ENCODE results near the gene SMIM36. TPM values are rescaled to one million over a fixed set of nuclear protein-coding genes. Genes with fewer than 3 reads are reported as not detected.

Gene SMIM36
- total and polyA plus RNA-seq, 12 donors: not detected

GRCh38 chr17:55416470-55417052, 94.7 kb downstream of the SMIM36 start:
- ATAC-seq (peak in 2 of 8 donors; percentile 13 to 31), DNase-seq (no peak)
- H3K27ac ChIP-seq: peak overlapping the region; percentile 17 to 82 (median 72)
- no peaks in the 10 kb centered on the region for H3K9me3 ChIP-seq
- no peak for TF ChIP-seq CTCF (IDR thresholded peaks at IDR 0.05)
- H3K4me1 ChIP-seq: peaks cover 4 to 51% (median 37%) of the 10 kb centered on the region in 9 donors
- WGBS, 2 donors: 46 to 50% methylated on average over 4 of the region's 4 CpGs
- peaks cover 0 to 27% (median 4%) of the 10 kb centered on the region in 9 donors for H3K36me3 ChIP-seq
- H3K27me3 ChIP-seq: no peaks in the 10 kb centered on the region
- H3K4me3 ChIP-seq: no peak overlapping the region
- intact Hi-C loops (cut with DNase I): loop anchor here in 4 of 10 donors (5.0 to 10.0 kb wide), 3 partner anchors 96 to 338 kb away; partner anchors contain the start of genes SMIM36 (in 3 of the 4) and PCTP (in 1 of the 4)

DNA sequence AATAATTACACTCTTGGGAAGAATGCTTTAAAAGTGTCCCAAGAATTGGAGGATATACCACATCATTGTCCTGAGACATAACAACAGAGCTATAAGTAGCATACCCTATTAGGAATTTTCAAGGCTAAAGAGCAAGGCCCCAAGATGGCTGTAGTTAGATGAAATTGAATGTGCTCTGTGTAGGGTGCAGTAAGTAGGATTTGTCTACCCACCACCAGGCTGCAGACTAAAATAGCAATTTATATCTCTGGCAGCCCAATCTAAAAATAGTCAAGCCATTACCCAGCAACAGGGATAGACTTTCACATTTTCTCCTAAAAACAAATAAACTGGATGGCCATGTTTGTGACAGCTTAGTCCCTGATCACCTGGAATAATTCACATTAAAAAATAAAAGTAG, 95.3 kb downstream of the SMIM36 start:
- peak overlapping the region; percentile 17 to 82 (median 72) for H3K27ac ChIP-seq
- no peaks in the 10 kb centered on the region for H3K9me3 ChIP-seq
- no peak overlapping the region for H3K4me3 ChIP-seq
- H3K36me3 ChIP-seq: peaks cover 0 to 32% (median 4%) of the 10 kb centered on the region in 9 donors
- peak in 7 of 8 donors; percentile 43 to 82 (median 75) for ATAC-seq
- peak in 6 of 9 donors; percentile 6 to 35 (median 27) for TF ChIP-seq CTCF (IDR thresholded peaks at IDR 0.05)
- no peak for DNase-seq
- intact Hi-C loops (cut with DNase I): loop anchor here in 4 of 10 donors (5.0 to 10.0 kb wide), 3 partner anchors 96 to 339 kb away; partner anchors contain the start of genes SMIM36 (in 3 of the 4) and PCTP (in 1 of the 4)
- peaks cover under 1 to 51% (median 35%) of the 10 kb centered on the region in 9 donors for H3K4me1 ChIP-seq
- no peaks in the 10 kb centered on the region for H3K27me3 ChIP-seq

GRCh38 chr17:55414983-55415382, 96.3 kb downstream of the SMIM36 start:
- H3K9me3 ChIP-seq: no peaks in the 10 kb centered on the region
- peak overlapping the region in 6 of 10 donors; percentile 62 to 82 (median 76) for H3K27ac ChIP-seq
- intact Hi-C loops (cut with DNase I): loop anchor here in 4 of 10 donors (5.0 to 10.0 kb wide), 3 partner anchors 97 to 340 kb away; partner anchors contain the start of genes SMIM36 (in 3 of the 4) and PCTP (in 1 of the 4)
- TF ChIP-seq CTCF (IDR thresholded peaks at IDR 0.05): no peak
- no peak overlapping the region for H3K4me3 ChIP-seq
- H3K4me1 ChIP-seq: peaks cover 0 to 49% (median 28%) of the 10 kb centered on the region in 9 donors
- no peaks in the 10 kb centered on the region for H3K27me3 ChIP-seq
- ATAC-seq: no peak
- 75 to 83% methylated on average over 4 of the region's 4 CpGs for WGBS, 2 donors
- no peak for DNase-seq
- peaks cover 0 to 43% (median 12%) of the 10 kb centered on the region in 9 donors for H3K36me3 ChIP-seq

DNA sequence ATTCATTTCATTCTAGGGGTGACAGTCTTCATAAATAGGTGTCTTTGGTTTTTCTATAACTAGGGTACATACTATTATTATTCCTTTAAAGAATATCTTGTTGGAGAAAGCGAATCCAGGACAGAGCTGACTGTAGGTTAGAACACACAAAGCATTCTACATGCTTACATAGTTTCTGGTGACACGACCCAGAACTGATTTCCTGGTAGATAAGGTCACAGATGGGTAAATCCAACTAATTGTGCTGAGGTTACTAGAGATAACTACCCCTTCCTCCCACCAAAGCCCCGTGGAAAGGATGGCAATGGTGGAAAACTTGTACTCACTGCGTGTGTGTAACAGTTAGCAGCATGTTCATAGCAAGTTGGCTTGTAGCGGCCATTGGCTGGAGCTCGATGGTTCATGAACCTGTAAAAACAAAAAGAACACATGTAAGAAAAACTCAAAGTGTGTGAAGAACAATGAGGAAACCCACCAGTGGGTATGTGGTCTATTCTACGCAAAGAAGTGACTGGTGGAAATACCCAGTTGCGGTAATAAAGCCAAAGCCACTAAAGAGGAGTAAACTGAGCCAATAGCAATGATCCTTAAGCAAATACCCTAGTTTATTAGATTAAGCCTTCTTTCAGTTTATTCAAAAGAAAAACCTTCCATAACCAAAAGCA, 97.3 kb downstream of the SMIM36 start:
- Histone ChIP-seq H3K27ac (no peak overlapping the region), H3K27me3 (no peaks in the 10 kb centered on the region), H3K4me3 (no peak overlapping the region), H3K36me3 (peaks cover 0 to 53% (median 21%) of the 10 kb centered on the region in 9 donors), H3K9me3 (no peaks in the 10 kb centered on the region), H3K4me1 (peaks cover 0 to 41% (median 24%) of the 10 kb centered on the region in 9 donors)
- 91% methylated on average over 8 of the region's 8 CpGs for WGBS, 2 donors
- intact Hi-C loops (cut with DNase I): loop anchor here in 2 of 10 donors (10.0 kb wide), 2 partner anchors 101 to 341 kb away; partner anchors contain the start of genes PCTP (in 1 of the 2) and SMIM36 (in 1 of the 2)
- DNase-seq (no peak), ATAC-seq (no peak)
- no peak for TF ChIP-seq CTCF (IDR thresholded peaks at IDR 0.05)
